Right atrium auricular region (tissue), 2 donors: ENCODE data around the gene PLEKHH2. TPM values are rescaled to one million over a fixed set of nuclear protein-coding genes. Genes with fewer than 3 reads are reported as not detected.
A peak's percentile ranks its signal among the peaks of the same experiment; 100 is the strongest.
"Not testable (repeated sequence)": the region's sequence is repeated elsewhere in the genome, so short reads cannot be mapped to it uniquely, and the experiment has no call there.

Experiments used
- DNase-seq: peaks from one replicate; pipeline ENCODE4 v3.0.0-alpha.2; 2019; ENCODE audit warnings: low spot score
- H3K27ac ChIP-seq, 2 donors: fragments of 200-600 bp; sonication (generic); 1 replicate in 1 of 2; 2 replicates in 1 of 2; pipeline ENCODE4 v1.5.1; 2016 to 2019
- H3K27me3 ChIP-seq, 2 donors: fragments of 200-600 bp; sonication (generic); one replicate each; pipeline versions ENCODE4 v1.5.1 to v1.6.0; 2017 to 2019
- H3K36me3 ChIP-seq: fragments of 200-600 bp; sonication (generic); one replicate; pipeline ENCODE4 v1.5.1; 2016
- H3K4me1 ChIP-seq, 2 donors: fragments of 200-600 bp; sonication (generic); one replicate each; pipeline versions ENCODE4 v1.5.1 to v1.6.0; 2017 to 2019
- H3K4me3 ChIP-seq, 2 donors: fragments of 200-600 bp; sonication (generic); 1 replicate in 1 of 2; 2 replicates in 1 of 2; pipeline ENCODE4 v1.5.1; 2017 to 2019; ENCODE audit warnings: mild to moderate bottlenecking in 1 of 2, moderate library complexity in 1 of 2
- H3K9me3 ChIP-seq, 2 donors: fragments of 200-600 bp; sonication (generic); one replicate each; pipeline ENCODE4 v1.5.1; 2019
- total RNA-seq, 2 donors: library from RNA; depleted of rRNA; stranded (reverse); fragments of >200 nt; gene quantifications; one replicate each; pipeline ENCODE4 v1.1.0, GENCODE V29; 2016
- TF ChIP-seq, protein P1 (sequence below), 2 donors: fragments of 200-600 bp; sonication (generic); IDR thresholded peaks; one replicate each; pipeline ENCODE4 v1.5.1; 2019; ENCODE audit warnings: antibody characterized with exemption in 2 of 2

PLEKHH2 gene
- total RNA-seq, result 1 to 10 TPM; 4.7 to 4.8 TPM

DNA sequence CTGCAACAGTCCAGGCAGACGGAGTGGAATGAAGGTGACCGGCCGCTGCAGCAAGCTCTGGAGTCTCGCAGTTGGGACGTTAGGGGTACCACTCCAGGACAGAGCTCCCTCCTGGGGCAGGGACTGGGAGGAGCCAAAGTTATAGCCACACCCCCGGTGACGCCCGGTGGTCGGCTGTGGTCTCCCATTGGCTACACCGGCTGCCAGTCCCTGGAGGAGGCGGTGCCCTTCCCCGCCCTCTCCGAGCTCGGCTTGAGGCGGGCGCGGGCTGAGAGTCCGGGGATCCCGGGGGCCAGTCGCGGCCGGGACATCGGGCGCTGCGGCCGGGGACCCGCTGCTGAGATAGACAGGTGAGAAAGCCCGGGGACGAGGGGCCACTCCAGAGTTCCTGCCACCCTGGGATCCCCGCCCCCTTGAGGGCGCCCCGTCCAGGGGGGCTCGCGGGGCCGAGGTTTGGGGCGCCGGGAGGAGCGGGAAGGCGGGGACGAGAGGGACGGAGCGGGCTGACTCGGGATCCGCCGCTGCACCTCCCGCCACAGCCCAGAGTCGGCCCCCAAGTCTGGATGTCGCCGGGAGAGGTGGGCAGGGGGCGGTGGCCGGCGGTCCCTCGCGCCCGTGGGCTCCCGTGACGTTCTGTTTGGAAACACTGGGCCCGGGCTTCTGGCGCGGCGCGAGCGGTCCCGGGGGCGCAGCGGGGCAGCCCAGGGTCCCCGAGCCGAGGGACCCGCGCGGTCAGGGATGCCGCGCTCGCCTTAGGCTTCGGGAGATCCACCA, at the start of gene PLEKHH2:
PLEKHH2 (plus strand) TSS at position 231 of the 774 bp plus-strand sequence. CDS start 7,414 bp downstream, outside the sequence.
- Histone ChIP-seq H3K36me3 (no peaks in the 10 kb centered on the region), H3K27me3 (no peaks in the 10 kb centered on the region), H3K4me3 (peak within 1 kb of the TSS; percentile 93 to 95), H3K27ac (peak within 1 kb of the TSS; percentile 62 to 86), H3K9me3 (peaks cover 0 to 9% of the 10 kb centered on the region in 2 donors), H3K4me1 (peaks cover 0 to 7% of the 10 kb centered on the region in 2 donors)
- TF ChIP-seq, protein P1, sequence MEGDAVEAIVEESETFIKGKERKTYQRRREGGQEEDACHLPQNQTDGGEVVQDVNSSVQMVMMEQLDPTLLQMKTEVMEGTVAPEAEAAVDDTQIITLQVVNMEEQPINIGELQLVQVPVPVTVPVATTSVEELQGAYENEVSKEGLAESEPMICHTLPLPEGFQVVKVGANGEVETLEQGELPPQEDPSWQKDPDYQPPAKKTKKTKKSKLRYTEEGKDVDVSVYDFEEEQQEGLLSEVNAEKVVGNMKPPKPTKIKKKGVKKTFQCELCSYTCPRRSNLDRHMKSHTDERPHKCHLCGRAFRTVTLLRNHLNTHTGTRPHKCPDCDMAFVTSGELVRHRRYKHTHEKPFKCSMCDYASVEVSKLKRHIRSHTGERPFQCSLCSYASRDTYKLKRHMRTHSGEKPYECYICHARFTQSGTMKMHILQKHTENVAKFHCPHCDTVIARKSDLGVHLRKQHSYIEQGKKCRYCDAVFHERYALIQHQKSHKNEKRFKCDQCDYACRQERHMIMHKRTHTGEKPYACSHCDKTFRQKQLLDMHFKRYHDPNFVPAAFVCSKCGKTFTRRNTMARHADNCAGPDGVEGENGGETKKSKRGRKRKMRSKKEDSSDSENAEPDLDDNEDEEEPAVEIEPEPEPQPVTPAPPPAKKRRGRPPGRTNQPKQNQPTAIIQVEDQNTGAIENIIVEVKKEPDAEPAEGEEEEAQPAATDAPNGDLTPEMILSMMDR (IDR thresholded peaks at IDR 0.05), result no peak
- peak; percentile 90 for DNase-seq

GRCh38 chr2:43592443-43592842, 44.6 kb upstream of the PLEKHH2 start:
- no peaks in the 10 kb centered on the region for H3K27me3 ChIP-seq
- H3K4me1 ChIP-seq, result peaks cover 0 to 22% of the 10 kb centered on the region in 2 donors
- TF ChIP-seq, protein P1 (IDR thresholded peaks at IDR 0.05), result no peak
- H3K27ac ChIP-seq, result no peak overlapping the region
- peaks cover 37% of the 10 kb centered on the region for H3K36me3 ChIP-seq
- H3K4me3 ChIP-seq, result no peak overlapping the region
- H3K9me3 ChIP-seq, result no peaks in the 10 kb centered on the region
- no peak for DNase-seq

GRCh38 chr2:43593254-43593653, 43.8 kb upstream of the PLEKHH2 start:
- DNase-seq, result no peak
- Histone ChIP-seq H3K27me3 (no peaks in the 10 kb centered on the region), H3K4me1 (peaks cover 0 to 22% of the 10 kb centered on the region in 2 donors), H3K27ac (no peak overlapping the region), H3K4me3 (no peak overlapping the region), H3K9me3 (no peaks in the 10 kb centered on the region), H3K36me3 (peaks cover 37% of the 10 kb centered on the region)
- TF ChIP-seq, protein P1 (IDR thresholded peaks at IDR 0.05), result no peak

GRCh38 chr2:43594875-43595274, 42.2 kb upstream of the PLEKHH2 start:
- Histone ChIP-seq H3K27ac (no peak overlapping the region), H3K4me1 (peaks cover 0 to 22% of the 10 kb centered on the region in 2 donors), H3K4me3 (peak overlapping the region; percentile 65), H3K9me3 (no peaks in the 10 kb centered on the region), H3K36me3 (peaks cover 21% of the 10 kb centered on the region), H3K27me3 (no peaks in the 10 kb centered on the region)
- DNase-seq, result no peak
- TF ChIP-seq, protein P1 (IDR thresholded peaks at IDR 0.05), result no peak

DNA sequence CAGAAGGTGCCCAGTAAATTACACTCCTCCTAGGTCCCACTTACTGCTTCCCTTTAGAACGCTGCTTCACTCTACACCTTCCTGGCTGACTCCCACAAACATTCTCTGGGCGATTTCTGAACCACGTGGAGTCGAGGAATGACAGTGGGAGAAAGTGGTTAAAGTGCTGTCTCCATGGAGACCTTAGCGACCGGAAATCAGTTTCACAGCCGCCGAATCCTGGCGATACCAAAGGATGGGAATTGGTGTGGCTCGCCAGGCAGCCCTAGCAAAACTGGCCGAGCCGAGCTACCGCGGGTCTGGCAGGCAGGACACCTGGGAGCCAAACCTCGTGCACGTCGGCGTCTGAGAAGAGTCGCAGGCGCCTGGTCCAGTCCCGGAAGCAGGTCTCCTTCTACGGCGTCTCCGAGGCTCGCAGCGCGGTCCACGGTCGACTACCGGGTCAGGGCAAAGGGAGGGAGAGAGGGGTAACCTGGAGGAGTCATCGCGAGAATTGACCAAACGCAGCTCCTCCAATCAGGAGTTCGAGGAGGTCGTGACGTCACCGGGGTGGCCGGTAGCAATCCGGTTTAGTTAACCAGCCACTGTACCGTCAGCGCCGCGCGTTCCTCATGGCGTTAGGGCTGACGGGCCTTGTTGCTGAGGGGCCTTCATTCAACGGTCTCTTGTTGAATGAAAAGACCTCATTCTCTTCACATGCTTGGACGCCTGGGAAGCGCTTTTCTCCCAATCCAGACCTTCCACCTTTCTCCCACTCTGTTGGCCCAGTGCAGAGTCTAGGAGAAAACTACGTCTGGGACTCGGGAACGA, 41.3 kb upstream of the PLEKHH2 start, which contains the start of gene THADA:
THADA (minus strand) TSS at position 436 of the 810 bp plus-strand sequence. CDS start 3,646 bp downstream, outside the sequence.
- Histone ChIP-seq H3K27me3 (no peaks in the 10 kb centered on the region), H3K4me1 (peaks cover 0 to 22% of the 10 kb centered on the region in 2 donors), H3K36me3 (peaks cover 13% of the 10 kb centered on the region), H3K9me3 (no peaks in the 10 kb centered on the region), H3K4me3 (peak within 1 kb of the TSS; percentile 65), H3K27ac (peak within 1 kb of the TSS; percentile 91 to 93)
- DNase-seq, result peak; percentile 99
- TF ChIP-seq, protein P1 (IDR thresholded peaks at IDR 0.05), result no peak

- not testable (repeated sequence) for H3K27ac ChIP-seq, H3K36me3 ChIP-seq, H3K27me3 ChIP-seq, DNase-seq, H3K9me3 ChIP-seq, H3K4me3 ChIP-seq, H3K4me1 ChIP-seq
These were observed 36.5 kb upstream of the PLEKHH2 start for GRCh38 chr2:43600596-43600995.
